ENCODE data around the gene COPB2.
"Not testable (repeated sequence)": the region's sequence is repeated elsewhere in the genome, so short reads cannot be mapped to it uniquely, and the experiment has no call there.

Gene COPB2

DNA sequence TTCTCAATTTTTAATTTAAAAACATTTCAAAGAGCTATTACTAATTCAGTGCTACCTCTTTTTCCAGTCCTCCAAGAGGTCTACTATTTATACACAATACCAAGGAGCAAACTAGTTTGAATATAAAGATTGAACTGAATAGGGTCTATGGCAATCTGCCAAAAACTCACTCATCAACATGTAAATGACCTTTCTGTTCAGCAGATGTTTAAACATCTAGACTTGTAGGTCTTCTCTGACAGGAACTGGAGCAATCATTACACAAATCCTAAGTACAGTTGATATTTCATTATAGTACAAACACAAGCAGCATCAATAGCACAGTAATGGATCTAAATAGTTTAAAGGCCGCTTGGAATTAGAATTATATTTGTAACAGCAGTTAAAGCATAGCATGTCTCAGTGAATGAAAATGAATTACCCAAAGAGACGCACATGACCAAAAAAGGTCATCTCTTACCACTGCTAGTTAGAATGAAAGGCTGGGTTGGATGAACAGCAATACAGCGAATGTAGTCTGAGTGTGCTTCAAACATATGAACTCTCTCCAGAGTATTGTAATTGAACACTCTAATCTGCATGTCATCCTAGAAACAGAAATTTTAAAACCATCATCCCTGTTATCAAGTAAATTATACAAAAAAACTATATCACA is 10.7 kb downstream of the COPB2 start:
- no peak for DNase-seq (ENCODE audit: low read depth in 2 of 3, low spot score in 2 of 3)

DNA sequence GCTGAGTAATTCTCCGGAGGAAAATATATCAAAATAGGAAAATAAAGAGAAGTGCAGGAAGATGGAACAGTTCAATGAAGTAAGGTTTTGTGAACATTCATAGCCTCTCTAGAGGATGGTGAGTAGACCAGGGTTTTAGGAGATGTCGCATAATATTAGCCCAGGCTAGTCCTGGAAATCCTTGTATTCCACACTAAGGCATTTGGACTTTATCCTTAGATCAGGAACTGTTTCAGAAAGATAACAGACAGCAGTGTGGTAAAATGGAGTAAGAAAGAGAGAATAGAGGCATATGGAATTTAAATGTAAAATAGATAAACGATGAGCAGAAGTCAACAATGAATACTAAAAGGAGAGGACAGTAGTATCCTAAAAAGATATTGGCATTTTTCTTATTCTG is 12.1 kb downstream of the COPB2 start:
- no peak for DNase-seq (ENCODE audit: low read depth in 2 of 3, low spot score in 2 of 3)

DNA sequence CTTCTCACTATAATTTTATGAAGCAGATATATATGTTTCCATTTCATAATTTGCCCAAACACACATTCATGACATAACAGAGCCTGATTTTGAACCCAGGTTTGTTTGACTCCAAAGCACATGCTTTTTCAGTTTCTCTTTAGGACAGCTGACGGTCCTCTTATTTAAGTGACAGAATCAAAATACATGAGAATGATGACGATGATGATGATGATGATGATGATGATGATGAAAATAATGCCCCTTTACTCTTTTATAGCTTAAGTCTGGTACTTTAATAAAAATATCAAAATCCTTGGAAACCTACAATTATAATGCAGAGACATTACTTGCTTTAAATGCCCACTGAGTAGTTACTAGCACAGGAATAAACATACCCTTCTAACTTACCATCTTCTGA is 15.3 kb downstream of the COPB2 start:
- no peak for DNase-seq (ENCODE audit: low read depth in 2 of 3, low spot score in 2 of 3)

DNA sequence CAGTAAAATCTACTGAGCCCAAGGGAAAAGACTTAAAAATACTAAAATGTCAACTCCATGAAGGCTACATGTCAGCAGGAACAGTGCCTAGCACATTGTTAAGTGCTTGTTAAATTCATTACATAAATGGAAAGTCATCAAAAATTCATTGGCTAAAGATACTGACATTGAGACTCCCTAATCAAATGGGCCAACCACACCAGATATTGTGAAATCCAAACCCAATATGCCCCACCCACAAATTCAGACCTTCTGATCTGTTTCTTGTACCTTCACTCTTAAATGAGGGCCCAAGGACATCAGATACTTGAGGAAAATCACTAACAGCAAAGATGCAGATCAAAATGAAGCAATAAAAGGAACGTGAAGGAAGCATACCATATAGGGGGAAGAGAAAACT is 24.9 kb downstream of the COPB2 start:
- DNase-seq (ENCODE audit: low read depth in 2 of 3, low spot score in 2 of 3) = no peak

DNA sequence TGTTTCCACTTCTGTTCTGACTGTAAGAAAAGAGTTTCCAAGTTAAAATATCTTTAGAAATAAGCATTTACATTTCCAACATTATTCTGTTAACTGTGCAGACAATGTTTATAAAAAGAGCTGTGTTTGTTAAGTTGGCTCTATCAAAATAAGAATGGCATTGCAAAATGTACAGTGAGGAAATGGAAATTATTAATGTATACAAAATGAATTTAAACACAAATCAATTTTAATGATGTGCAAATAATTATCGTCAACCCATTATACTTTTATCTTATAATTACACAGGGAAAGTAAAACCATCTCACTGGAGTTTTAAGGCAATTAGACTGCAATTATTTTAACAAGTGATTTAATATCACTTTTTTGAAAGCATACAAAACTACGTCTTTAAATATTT is 28.2 kb downstream of the COPB2 start:
- DNase-seq (ENCODE audit: low read depth in 2 of 3, low spot score in 2 of 3) = no peak

DNA sequence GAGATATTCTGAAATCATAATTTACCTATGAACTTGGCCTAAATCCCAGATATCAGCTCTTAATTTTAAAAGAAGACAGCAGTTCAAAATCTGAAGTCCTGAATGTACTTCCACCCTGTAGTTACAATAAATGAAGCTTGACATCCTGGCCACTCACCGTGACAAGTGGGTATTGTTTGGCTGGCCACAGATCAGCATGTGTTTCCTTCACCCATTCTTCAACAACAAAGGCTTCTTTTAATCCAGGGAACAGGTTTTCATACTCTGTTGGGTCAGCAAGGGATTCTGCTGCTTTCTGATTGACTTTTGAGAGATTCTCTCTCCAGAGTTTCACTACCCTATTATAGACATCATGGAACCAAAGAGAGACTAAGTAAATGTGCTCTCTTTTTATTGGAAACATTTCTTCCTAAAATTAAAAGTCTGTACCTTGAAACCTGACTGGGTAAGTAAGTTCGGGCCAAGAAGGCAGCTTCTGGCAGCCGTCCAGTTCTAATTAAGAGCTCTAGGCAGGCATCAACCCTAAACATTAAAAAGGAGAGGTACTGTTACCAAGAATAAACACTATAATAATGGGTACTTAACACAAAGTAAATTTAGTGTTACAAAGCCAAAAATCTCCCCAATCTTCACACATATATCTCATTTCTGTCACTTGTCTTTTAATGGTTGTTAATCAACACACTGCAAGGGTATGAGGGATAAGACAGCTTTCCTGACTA is 30.4 kb downstream of the COPB2 start:
- no peak for DNase-seq (ENCODE audit: low read depth in 2 of 3, low spot score in 2 of 3)

DNA sequence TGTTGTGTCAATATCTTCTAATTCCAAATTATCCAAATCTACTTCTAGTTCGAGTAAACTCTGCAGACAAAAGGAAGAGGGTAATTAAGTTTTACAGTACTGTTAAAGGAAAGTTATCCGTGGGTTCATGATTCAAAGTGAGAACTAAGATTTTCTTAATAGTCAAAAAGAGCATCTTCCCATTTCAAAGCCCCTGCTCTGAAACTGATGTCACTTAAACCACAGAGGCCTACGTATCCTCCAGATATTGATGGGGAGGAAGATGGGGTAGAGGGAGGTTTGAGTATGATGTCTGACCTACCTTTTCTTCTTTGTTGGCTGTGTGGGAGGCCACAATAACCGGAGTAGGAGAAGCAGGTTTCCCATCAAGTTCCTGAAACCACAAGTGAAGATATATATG is 31.5 kb downstream of the COPB2 start:
- DNase-seq (ENCODE audit: low read depth in 2 of 3, low spot score in 2 of 3) = no peak

DNA sequence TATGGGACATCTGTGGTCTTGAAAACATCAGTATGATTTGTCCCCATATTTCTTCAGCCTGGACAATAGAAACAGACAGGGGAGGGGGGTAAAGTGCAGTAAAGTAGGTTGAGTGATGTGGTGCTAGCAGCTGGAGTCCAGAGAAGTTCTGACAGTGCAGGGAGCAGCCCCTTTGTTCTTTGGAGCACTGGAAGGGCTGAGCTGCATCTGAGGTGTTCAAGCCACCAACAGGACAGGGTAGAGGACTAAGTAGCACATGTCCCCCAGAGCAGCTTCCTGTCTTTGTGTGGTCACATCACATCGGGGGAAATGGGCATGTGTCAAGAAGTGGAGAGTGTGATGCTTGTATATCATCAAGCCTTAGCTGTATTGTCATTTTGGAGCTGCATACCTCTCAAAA is 33.6 kb downstream of the COPB2 start:
- DNase-seq (ENCODE audit: low read depth in 2 of 3, low spot score in 2 of 3) = no peak

DNA sequence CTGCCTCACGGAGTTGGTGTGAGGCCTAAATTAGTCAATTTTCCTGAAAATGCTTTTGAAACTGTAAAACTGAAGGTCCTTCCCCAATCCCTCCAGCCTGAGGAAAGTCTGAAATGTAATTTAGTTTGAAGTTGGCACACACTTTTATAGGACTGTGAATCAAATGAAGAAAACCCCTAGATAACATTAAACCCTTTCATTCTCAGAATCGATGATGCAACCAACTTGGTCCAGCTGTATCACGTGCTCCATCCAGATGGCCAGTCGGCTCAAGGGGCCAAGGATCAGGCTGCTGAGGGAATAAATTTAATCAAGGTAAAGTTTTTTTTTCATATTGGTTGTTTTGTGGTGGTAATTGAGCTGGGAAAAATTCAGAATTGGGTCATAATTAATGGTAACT is 34.0 kb downstream of the COPB2 start:
- DNase-seq (ENCODE audit: low read depth in 2 of 3, low spot score in 2 of 3) = no peak

DNA sequence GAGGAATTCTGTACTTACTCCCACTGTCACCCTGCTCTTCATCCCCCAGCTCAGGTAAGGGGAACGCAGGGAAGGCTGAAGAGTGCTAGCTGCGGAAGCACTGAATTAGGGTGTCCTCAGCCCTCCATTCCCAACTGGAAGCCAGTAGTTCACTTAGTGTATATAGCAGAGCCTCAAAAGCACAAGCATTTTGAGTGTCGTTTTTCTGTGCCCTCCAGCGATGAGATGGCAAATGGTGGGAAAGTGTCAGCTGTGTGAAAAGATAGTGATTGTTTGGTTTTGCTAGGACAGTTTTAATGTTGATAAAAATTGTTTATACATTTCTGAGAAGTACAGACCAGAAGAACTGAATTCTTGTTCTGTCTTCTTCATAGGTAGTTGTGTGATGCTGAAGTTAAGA is 34.8 kb downstream of the COPB2 start:
- DNase-seq (ENCODE audit: low read depth in 2 of 3, low spot score in 2 of 3) = no peak

DNA sequence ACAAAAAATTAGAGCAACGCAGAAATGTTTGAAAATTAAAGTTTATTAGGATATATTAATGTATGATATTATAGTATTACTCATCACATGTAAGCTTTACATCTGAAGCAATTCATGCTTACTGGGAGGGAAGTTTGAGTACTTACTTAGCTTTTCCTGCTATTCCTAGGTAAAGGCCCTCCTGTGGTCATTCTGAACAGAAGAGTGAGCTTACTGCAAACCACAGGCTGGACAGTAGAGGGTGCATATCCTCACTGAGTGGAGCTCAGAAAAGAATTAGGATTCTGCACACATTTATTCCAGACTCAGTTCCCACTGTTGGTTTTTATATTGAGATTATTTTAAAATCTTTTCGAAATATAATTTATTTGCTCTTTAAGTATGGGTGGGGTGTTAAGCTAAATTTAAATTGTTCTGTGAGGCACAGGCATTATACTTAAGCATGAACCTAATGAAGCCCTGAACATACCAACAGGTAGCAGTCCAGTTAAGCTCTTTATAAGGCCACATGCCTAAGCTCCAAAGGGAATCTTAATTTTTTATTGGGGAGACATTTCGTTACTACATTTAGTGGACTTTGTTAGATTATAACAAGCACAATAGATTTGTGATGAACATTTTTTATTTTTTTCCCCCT is 35.4 kb downstream of the COPB2 start:
- DNase-seq (ENCODE audit: low read depth in 2 of 3, low spot score in 2 of 3) = no peak

DNA sequence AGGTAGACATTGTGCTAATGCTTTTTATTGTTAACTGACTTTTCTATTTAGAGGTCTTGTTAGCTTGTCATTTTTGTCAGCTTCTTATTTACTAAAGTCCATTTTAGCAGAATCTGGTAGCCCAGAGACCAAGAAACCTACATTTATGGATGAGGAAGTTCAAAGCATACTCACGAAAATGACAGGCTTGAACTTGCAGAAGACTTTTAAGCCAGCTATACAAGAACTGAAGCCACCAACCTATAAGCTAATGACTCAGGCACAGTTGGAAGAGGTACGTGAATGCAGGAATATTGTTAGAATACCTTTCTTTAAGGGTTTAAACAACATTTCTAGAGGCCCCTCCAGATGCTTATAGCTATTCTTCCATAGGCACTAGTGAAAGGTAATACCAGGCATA is 42.7 kb downstream of the COPB2 start:
- DNase-seq (ENCODE audit: low read depth in 2 of 3, low spot score in 2 of 3) = no peak

DNA sequence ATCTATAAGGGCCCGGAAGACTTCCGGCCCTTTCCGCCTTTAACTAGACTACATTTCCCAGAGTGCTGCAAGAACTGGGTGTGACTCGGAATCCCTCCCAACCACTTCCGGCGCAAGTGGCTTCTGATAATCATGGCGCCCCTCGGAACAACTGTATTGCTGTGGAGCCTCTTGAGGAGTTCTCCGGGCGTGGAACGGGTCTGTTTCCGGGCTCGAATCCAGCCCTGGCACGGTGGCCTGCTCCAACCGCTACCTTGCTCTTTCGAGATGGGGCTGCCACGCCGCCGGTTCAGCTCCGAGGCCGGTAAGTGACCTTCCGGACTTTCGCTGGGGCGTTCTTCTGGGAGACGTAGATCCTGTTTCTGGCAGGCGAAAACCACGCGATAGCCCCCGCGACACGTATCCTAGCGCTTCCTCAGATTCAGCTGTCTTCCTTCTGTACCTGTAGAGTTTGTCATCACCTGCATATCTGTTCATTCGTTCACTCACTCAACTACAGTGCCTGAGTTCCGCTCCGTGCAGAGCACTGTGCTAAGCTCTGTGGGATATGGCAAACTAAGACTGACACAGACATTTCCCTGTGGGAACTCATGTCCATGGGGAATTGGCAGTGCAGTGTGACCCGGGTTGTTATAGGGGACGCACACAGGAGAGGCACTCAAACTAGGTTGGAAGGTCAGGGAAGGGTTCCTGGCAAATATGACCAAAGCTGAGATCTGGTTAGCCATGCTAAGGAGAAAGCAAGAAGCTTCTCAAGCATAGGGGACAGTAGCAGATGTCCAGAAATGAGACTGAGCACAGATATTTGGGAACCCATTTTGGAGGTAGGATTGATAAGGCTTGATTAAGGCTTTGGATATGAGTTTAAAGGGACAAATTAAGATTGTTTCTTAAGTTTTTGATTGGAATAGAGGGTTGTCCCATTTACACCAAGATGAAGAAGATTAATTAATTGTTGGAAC is 45.3 kb downstream of the COPB2 start, which contains the start of gene MRPS22:
Gene MRPS22, plus strand, starts transcription at position 126 of the 962 bp plus-strand sequence. Its CDS starts 7 bp downstream, at position 133.
- peak; percentile 25 to 62 (median 60) for DNase-seq (ENCODE audit: low read depth in 2 of 3, low spot score in 2 of 3)

DNA sequence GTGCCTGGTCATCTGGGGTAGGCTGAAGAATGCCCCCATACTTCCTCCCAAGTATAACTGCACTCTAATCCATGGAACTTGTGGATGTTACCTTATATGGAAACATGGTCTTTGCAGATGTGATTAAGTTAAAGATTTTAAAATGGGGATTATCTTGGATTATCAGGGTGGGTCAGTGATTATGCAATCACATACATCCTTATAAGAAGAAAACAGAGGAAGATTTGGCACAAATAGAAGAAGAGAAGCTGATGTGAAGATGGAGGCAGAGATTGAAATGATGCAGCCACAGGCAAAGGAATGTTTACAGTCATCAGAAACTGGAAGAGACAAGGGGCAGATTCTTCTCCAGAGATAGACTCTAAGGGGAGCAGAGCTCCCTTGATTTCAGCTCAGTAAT is 47.4 kb downstream of the COPB2 start:
- DNase-seq (ENCODE audit: low read depth in 2 of 3, low spot score in 2 of 3) = no peak

DNA sequence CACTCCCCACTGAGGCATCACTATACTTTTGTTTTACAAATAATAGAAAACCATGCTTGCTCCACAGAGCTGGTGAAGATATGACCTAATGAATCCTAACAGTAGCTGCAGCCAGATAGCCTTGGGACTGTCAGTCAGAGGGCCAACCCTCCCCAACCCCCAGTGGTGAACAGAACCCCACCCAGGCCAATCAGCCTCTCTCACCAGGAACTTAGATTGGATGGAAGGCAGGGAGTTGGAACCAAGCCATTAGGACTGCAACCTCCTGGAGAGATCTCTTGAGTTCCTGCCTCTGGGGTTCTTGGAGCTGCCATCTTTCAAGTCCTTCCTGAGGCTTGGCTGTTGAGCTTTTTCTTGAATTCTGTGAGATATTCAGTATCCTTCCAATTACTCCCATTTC is 48.7 kb downstream of the COPB2 start:
- no peak for DNase-seq (ENCODE audit: low read depth in 2 of 3, low spot score in 2 of 3)

DNA sequence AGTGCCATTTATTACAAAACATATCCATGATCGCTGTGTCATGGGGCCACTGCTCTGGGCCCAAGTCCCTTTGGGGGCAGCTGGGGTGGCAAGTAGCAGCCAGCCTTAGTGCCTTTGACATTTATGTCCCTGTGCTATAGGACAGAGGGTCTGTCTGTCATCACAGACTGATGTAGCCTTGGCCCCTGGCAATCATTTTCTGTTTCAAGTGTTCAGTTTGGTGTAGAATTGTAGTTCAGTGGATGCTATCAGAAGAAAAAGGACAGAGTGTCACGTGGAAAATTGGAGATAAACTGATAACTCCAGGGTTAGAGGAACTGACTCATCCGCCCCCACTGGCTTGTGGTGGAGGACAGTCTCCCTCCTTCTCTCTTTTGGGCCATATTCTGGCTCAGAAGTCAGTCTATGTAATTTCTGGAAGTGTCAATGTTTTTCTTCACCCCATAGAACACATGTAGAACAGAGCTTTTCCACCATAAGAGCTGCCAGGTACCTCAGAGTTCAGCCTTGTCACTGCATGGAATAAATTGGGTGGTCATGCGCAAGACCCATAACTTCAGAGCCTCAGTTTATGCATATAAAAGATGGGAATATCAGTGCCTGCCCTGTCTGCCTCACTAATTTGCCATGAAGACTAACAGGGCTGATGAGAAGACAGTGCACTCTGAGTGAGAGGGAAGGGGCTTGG is 50.1 kb downstream of the COPB2 start:
- no peak for DNase-seq (ENCODE audit: low read depth in 2 of 3, low spot score in 2 of 3)

DNA sequence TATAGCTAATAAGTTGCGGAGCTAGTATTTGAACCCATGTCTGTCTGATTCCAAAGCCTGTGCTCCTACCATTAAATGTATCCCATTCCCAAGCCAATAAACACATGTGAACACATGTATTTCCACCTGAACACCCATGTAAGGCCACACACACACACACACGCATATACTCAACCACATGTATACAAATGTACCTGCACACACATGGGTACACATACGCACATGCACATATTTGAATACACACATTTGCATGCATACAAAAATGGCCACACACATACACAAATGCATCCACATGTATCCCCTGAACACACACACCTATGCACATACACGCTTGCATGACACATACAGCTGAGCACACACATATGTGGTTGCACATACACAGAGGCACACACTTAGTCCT is 51.0 kb downstream of the COPB2 start:
- DNase-seq (ENCODE audit: low read depth in 2 of 3, low spot score in 2 of 3) = no peak

DNA sequence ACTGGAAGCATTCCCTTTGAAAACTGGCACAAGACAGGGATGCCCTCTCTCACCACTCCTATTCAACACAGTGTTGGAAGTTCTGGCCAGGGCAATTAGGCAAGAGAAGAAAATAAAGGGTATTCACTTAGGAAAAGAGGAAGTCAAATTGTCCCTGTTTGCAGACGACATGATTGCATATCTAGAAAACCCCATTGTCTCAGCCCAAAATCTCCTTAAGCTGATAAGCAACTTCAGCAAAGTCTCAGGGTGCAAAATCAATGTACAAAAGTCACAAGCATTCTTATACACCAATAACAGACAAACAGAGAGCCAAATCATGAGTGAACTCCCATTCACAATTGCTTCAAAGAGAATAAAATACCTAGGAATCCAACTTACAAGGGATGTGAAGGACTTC is 54.8 kb downstream of the COPB2 start:
- DNase-seq (ENCODE audit: low read depth in 2 of 3, low spot score in 2 of 3) = not testable (repeated sequence)

DNA sequence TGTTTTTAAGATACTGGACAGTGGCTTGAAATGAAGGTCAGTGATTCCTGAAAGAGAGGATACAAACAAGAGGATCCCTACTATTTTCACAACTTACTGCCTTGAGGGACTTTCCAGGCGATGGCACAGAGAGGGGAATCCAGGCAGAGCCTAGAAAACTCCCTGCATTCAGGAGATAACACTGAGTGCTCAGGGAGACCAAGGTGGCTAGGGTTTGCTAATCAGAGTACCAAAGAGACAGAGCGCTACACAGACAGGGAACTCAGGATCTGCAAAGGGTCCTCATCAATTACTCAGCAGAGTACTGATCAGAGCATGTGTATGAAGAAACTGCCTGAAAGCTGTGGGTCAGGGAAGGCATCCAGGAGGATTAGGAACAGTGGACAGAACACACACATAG is 57.4 kb downstream of the COPB2 start:
- no peak for DNase-seq (ENCODE audit: low read depth in 2 of 3, low spot score in 2 of 3)

DNA sequence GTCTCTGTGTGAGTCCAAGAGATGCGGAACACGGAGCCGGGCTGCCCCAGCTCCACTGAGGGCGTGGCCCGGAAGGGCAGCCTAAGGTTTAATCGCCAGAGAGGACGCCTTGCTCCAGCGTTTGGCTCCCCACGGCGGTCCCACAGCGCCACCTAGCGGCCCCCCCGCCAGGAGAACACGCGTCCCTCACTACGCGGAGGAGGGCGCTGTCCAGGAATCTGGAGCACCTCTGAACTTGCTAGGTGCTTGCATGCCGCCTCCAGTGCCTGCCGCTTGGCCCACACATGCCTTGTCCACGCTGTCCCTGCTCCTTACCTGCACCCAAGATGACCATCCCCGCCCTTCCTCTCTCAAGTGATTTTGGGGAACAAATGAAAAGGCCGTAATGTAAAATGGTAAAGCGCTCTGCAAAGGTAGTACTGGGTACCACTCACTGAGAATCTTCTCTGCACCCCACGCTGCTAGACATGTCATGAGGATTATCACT is 60.0 kb downstream of the COPB2 start:
- DNase-seq (ENCODE audit: low read depth in 2 of 3, low spot score in 2 of 3) = peak; percentile 69 to 95 (median 92)

DNA sequence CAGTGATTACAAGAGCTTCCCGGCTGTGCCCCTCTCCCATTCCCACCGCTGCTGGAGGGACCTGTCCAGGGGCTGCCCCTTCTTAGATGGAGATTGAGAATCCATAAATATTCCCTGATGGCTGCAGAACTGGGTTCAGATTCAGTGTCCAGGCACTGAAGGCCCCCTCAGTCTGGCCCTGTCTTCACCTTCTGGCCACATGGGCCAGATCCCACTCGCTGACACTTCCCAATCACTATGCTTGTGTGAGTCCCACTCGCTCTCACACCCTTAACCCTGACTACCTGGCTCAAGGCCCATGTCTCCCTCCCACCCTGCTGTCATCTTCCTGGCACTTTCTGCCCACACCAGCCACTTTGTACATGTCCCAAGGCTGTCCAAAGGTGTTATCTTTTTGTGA is 61.1 kb downstream of the COPB2 start:
- no peak for DNase-seq (ENCODE audit: low read depth in 2 of 3, low spot score in 2 of 3)
